GM21423 (cell line): ENCODE data around the gene RAB3B.
"Not testable (repeated sequence)": the region's sequence is repeated elsewhere in the genome, so short reads cannot be mapped to it uniquely, and the experiment has no call there.

Experiments
- ATAC-seq: cut with Tn5 transposase; IDR thresholded peaks from one replicate; pipeline ENCODE4 v1.9.1; 2021; ENCODE audit warnings: mild to moderate bottlenecking, moderate library complexity; ENCODE audit not compliant: unreplicated experiment

RAB3B gene

GRCh38 chr1:51922040-51922439 lies 68.5 kb downstream of the RAB3B start:
- no peak for ATAC-seq

DNA sequence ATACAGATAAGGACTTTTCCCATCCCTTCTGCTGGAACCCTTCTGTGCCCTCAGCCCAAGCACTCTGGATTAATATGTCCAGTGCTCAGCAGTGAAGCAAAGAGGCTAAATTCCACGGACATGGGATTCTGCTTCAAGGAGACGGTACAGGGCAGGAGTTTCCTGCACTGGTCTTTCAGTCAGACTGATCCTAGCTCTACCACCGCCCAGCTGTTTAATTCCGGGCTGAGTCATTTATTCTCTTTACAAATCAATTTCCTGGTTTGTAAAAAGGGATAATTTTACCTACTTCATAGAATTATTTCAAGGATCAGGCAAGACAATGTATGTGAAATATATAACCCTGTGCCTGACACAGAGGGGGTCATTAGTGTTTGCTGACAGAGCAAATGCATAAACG lies 70.4 kb downstream of the RAB3B start:
- no peak for ATAC-seq

DNA sequence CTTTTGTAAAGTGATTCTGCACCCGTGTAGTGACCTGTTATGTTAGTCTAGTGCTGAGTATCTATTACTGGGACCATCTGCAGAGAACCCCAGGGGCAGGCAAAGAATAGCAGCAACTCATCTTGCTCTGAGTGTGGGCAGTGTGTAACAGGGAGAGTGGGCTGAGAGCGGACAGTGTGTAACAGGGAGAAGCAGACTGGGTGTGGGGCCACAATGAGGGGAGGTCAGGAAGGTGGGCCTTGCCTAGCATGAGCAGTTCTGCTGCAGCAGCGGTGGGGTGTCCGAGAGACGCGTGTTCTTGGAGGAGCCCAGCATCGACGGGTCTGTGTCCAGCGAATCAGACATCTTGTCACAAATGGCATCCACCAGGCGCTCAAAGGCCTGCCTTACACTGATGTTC lies 70.8 kb downstream of the RAB3B start:
- no peak for ATAC-seq

- ATAC-seq = no peak
These were observed 73.7 kb downstream of the RAB3B start for GRCh38 chr1:51916587-51917405.

- ATAC-seq = no peak
These were observed 74.5 kb downstream of the RAB3B start for GRCh38 chr1:51915951-51916350.

- ATAC-seq = no peak
These were observed 77.6 kb downstream of the RAB3B start for GRCh38 chr1:51912881-51913280.

DNA sequence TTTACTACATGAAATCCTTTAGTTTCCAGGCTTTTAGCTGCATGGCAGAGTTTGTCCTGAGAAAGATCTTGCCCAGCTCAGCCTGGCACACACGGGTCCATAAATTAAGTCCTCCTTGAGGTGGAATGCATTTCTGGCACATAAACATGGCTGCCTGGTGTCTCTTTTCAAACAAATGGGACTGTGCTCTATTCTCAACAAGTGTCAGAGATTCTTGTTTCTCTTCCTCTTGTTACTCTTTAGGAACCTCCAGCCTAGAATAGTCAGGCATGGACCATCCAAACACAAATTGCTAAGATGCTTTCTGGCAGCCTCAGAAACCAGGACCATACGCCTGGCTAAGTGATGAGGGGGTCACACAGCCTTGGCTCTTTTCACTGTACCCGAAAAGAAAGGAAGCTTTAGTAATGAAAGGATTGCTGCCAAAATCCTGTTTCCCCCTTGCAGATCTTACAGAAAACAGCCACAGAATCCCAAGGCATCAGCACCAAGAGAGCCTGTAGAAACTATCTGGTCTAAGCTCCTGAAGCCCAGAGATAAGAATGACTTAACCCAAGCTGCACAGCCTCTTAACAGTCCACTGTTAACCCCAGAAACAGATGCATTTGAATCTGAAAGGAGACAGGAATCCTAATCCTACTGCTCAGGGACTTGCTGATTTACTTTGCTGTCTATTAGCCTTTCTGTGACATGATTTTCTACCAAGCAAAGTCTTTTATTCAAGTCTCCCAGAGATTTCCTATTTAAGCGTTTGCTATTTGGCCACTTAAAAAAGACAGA lies 80.1 kb downstream of the RAB3B start:
- no peak for ATAC-seq

DNA sequence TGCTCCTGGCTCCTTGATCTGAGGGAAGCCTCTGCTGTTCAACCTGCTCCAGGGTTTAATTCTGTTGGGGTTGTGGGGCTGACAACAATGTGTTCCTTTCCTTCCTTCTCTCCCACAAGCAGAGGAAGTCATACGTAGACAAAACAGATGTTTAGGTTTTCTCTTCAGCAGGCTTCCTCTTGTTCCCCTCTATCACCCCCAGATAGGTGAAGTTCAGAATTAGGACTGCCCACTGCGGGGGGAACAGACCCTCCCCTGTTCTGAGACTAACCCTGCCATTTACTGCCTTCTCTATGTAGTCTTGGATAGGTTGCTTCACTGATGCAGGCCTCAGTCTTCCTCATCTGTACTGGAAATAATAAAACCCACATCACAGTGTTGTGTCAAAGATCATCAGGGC lies 82.0 kb downstream of the RAB3B start:
- no peak for ATAC-seq

GRCh38 chr1:51907079-51907702 lies 83.3 kb downstream of the RAB3B start:
- ATAC-seq = no peak

DNA sequence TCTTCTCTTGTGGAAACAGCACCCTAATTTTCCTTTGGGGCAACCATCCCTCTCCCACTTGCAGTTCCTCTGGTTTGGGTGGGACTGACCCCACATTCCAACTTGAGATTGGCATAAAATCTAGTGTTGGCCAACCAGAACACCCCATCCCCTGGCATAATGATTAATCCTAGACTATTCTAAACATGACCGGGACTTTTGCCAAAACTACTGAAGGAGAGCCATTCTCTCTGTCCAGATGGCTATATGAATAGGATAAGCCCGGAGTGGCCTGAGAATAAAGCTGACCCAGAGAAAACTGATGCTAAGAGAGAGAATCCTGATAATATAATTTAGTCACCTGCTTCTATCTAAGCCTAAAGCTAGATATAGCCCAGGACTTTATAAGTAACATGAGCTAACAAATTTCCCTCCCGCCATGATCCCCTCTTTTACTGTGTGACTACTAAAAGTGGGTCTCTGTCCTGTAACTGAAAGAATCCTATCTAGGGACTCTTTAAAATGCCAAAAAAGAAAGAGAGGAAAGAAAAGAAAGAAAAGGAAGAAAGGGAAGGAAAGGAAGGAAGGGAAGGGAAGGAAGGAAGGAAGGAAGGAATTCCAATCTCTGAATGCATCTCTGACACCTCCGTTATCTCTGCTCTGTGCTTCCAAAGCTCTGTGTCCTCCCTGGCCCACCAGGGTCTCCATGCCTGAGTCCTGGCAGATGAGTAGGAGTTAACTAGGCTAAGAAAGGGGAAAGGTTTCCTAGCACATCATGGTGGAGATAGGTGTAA lies 84.0 kb downstream of the RAB3B start:
- no peak for ATAC-seq

GRCh38 chr1:51902456-51902855 lies 88.0 kb downstream of the RAB3B start:
- no peak for ATAC-seq

- ATAC-seq = no peak
These were observed 89.3 kb downstream of the RAB3B start for GRCh38 chr1:51901151-51901550.

DNA sequence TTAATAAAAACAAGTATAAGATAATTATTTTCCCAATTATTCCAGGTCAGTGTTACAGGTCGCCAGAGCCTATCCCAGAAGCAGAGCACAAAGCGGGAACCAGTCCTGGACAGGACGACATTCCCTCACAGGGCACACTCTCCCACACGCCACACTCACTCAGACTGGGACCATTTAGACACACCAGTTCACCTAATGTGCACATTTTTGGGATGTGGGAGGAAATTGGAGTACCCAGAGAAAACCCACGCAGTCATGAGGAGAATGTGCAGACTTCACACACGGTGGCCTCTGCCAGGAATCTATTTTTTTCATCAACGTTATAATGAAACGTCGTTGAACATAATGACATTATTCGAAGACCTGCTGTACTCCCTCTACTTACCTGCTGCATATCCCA lies 91.5 kb downstream of the RAB3B start:
- ATAC-seq = no peak

GRCh38 chr1:51898090-51898734 lies 92.3 kb downstream of the RAB3B start:
- no peak for ATAC-seq

- ATAC-seq = no peak
These were observed 92.8 kb downstream of the RAB3B start for GRCh38 chr1:51897699-51898031.

- ATAC-seq = not testable (repeated sequence)
These were observed 95.8 kb downstream of the RAB3B start for GRCh38 chr1:51894748-51895147.

- peak; percentile 96 for ATAC-seq
These were observed 111.7 kb downstream of the RAB3B start, which contains the start of gene NRDC for GRCh38 chr1:51878616-51879336. TSS of gene NRDC (minus strand) at chr1:51878727. CDS start at chr1:51878615, 112 bp downstream.

DNA sequence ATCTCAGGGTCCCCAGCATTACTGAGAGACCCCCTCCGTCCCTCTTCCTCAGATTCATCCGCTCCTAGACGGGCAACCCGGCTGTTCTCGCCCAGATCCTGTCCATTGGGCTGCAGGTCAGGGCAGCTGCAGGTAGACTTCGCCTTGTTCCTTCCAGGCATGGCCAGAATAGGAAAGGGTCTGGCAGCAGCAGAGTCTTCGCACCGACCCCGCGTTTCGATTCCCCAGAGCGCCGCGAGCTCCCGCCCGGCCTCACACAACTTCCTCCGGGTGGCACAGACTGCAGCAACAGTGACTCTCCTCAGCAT lies 112.2 kb downstream of the RAB3B start:
- ATAC-seq = no peak

- ATAC-seq = no peak
These were observed 112.8 kb downstream of the RAB3B start for GRCh38 chr1:51877434-51878307.
